WTC11 (cell line): ENCODE measurements around the gene CXCR5.

ENCODE experiments used
- CBFB ChIP-seq: sonication (generic); formaldehyde crosslinking; IDR thresholded peaks from 2 replicates; pipeline ENCODE4 v1.8.1; 2022; ENCODE audit warnings: mild to moderate bottlenecking, low read depth, missing genetic modification reagents
- CREM ChIP-seq: sonication (generic); formaldehyde crosslinking; IDR thresholded peaks from 2 replicates; pipeline ENCODE4 v1.8.1; 2022; ENCODE audit warnings: mild to moderate bottlenecking, missing genetic modification reagents, moderate library complexity
- E2F5 ChIP-seq: sonication (generic); formaldehyde crosslinking; IDR thresholded peaks from 2 replicates; pipeline ENCODE4 v1.8.1; 2022; ENCODE audit warnings: mild to moderate bottlenecking, moderate library complexity, missing genetic modification reagents
- ESRRA ChIP-seq: sonication (generic); formaldehyde crosslinking; IDR thresholded peaks from 2 replicates; pipeline ENCODE4 v1.8.1; 2022; ENCODE audit warnings: mild to moderate bottlenecking, missing genetic modification reagents, borderline replicate concordance
- ETV6 ChIP-seq: sonication (generic); formaldehyde crosslinking; IDR thresholded peaks from 2 replicates; pipeline ENCODE4 v1.8.1; 2022; ENCODE audit warnings: mild to moderate bottlenecking, missing genetic modification reagents
- IRF2 ChIP-seq: sonication (generic); formaldehyde crosslinking; IDR thresholded peaks from 2 replicates; pipeline ENCODE4 v1.8.0; 2022; ENCODE audit warnings: low read depth, missing genetic modification reagents, borderline replicate concordance
- NFATC4 ChIP-seq: fragments of 250-450 bp; sonication (Bioruptor Pico); IDR thresholded peaks from 2 replicates; pipeline ENCODE4 v1.9.0; 2021; ENCODE audit warnings: mild to moderate bottlenecking
- NR2C2 ChIP-seq: sonication (generic); formaldehyde crosslinking; IDR thresholded peaks from 2 replicates; pipeline ENCODE4 v1.8.0; 2022; ENCODE audit warnings: mild to moderate bottlenecking, missing genetic modification reagents
- STAT6 ChIP-seq: sonication (generic); formaldehyde crosslinking; conservative IDR thresholded peaks from 2 replicates; pipeline ENCODE4 v1.8.1; 2023; ENCODE audit warnings: mild to moderate bottlenecking, low read depth, missing genetic modification reagents, moderate library complexity
- TEAD4 ChIP-seq: sonication (generic); formaldehyde crosslinking; IDR thresholded peaks from 2 replicates; pipeline ENCODE4 v1.8.0; 2022; ENCODE audit warnings: mild to moderate bottlenecking, missing genetic modification reagents
- TP53 ChIP-seq: sonication (generic); formaldehyde crosslinking; IDR thresholded peaks from 2 replicates; pipeline ENCODE4 v1.8.1; 2023; ENCODE audit warnings: mild to moderate bottlenecking, missing genetic modification reagents
- TF ChIP-seq, protein P1 (sequence below): sonication (generic); formaldehyde crosslinking; IDR thresholded peaks from 2 replicates; pipeline ENCODE4 v1.8.0; 2022; ENCODE audit warnings: mild to moderate bottlenecking, missing genetic modification reagents
- TF ChIP-seq, protein P2 (sequence below): fragments of 200-600 bp; IDR thresholded peaks from 2 replicates; pipeline ENCODE4 v1.8.0; 2022; ENCODE audit warnings: antibody characterized with exemption

DNA sequence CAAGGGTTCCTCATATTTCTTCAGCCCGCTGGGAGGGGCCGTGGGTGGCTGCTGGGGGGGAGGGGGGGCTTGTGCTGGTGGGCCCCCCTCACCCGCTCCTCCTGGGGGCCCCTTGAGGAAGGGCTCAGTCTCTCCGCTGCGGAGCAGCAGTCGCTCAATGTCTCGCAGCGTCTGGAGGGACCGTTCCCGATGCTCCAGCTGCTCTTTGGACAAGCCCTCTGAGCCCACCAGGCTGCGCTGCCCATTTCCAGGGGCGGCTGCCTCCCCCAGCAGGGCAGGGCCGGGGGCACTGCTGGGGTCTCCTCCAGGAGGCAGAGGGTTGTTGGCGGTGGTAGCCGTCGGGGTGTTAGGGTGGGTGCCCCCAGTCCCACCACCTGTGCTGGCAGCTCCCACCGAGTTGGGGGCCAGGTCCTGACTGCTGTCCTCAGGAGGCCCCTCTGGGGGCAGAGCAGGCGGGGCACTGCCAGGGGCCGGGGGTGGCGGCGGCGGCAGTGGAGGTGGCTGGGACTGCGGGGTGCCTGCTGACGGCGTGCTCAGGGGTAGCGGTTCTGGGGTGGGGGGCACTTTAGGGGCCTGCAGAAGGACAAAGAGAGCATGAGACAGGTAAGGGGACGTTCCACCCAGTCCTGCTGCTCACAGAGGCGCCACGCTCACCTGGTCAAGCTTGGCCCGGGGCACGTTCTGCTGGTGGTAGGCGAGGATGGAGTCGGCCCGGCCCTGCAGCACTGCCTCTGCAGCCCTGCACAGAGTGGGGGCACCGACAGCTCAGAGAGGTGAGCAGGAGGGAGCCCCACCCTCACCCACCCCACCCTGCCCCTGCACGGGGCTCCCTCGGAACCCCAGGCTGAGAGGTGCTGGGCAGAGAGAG, 18.9 kb downstream of the CXCR5 start:
- TF ChIP-seq, protein P1, sequence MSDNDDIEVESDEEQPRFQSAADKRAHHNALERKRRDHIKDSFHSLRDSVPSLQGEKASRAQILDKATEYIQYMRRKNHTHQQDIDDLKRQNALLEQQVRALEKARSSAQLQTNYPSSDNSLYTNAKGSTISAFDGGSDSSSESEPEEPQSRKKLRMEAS (CRISPR knock-in tag) = no peak
- TF ChIP-seq E2F5 (CRISPR knock-in tag) = no peak
- TF ChIP-seq, protein P2, sequence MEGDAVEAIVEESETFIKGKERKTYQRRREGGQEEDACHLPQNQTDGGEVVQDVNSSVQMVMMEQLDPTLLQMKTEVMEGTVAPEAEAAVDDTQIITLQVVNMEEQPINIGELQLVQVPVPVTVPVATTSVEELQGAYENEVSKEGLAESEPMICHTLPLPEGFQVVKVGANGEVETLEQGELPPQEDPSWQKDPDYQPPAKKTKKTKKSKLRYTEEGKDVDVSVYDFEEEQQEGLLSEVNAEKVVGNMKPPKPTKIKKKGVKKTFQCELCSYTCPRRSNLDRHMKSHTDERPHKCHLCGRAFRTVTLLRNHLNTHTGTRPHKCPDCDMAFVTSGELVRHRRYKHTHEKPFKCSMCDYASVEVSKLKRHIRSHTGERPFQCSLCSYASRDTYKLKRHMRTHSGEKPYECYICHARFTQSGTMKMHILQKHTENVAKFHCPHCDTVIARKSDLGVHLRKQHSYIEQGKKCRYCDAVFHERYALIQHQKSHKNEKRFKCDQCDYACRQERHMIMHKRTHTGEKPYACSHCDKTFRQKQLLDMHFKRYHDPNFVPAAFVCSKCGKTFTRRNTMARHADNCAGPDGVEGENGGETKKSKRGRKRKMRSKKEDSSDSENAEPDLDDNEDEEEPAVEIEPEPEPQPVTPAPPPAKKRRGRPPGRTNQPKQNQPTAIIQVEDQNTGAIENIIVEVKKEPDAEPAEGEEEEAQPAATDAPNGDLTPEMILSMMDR = no peak
- TF ChIP-seq ESRRA (CRISPR knock-in tag) = no peak
- TF ChIP-seq TEAD4 (CRISPR knock-in tag) = no peak
- TF ChIP-seq IRF2 = no peak
- no peak for TF ChIP-seq STAT6 (CRISPR knock-in tag)
- TF ChIP-seq CREM (CRISPR knock-in tag) = no peak
- no peak for TF ChIP-seq NFATC4 (CRISPR knock-in tag)
- no peak for TF ChIP-seq ETV6 (CRISPR knock-in tag)
- TF ChIP-seq TP53 (CRISPR knock-in tag) = no peak
- TF ChIP-seq CBFB (CRISPR knock-in tag) = no peak
- TF ChIP-seq NR2C2 (CRISPR knock-in tag) = no peak
